Tibial nerve (tissue), 4 donors: ENCODE measurements around the gene GXYLT2. TPM values are rescaled to one million over a fixed set of nuclear protein-coding genes. Genes with fewer than 3 reads are reported as not detected.

Experiments used
- DNase-seq, 2 donors: peaks; one replicate each; pipeline ENCODE4 v3.0.0-alpha.2; 2019; ENCODE audit warnings: low spot score in 2 of 2
- H3K27ac ChIP-seq, 4 donors: fragments of 200-600 bp; sonication (generic) in 3 of 4; one replicate each; pipeline ENCODE4 v1.5.1; 2017 to 2019; ENCODE audit warnings: mild to moderate bottlenecking in 1 of 4
- H3K27me3 ChIP-seq, 2 donors: fragments of 200-600 bp; sonication (generic) in 1 of 2; one replicate each; pipeline versions ENCODE4 v1.5.1 to v1.6.0; 2017 to 2019
- H3K36me3 ChIP-seq, 3 donors: fragments of 200-600 bp; sonication (generic); one replicate each; pipeline ENCODE4 v1.5.1; 2018 to 2019
- H3K4me1 ChIP-seq, 4 donors: fragments of 200-600 bp; sonication (generic) in 3 of 4; one replicate each; pipeline ENCODE4 v1.5.1; 2017 to 2019
- H3K4me3 ChIP-seq, 4 donors: fragments of 200-600 bp; sonication (generic) in 3 of 4; one replicate each; pipeline ENCODE4 v1.5.1; 2017 to 2019; ENCODE audit warnings: mild to moderate bottlenecking in 1 of 4, moderate library complexity in 1 of 4
- H3K9me3 ChIP-seq, 4 donors: fragments of 200-600 bp; sonication (generic) in 3 of 4; one replicate each; pipeline ENCODE4 v1.5.1; 2017 to 2019
- EP300 ChIP-seq, 2 donors: sonication (generic); formaldehyde crosslinking; IDR thresholded peaks; one replicate each; pipeline ENCODE4 v1.6.1; 2017; ENCODE audit warnings: antibody characterized with exemption in 2 of 2, mild to moderate bottlenecking in 1 of 2
- POLR2A ChIP-seq, 2 donors: fragments of 450-650 bp; IDR thresholded peaks; one replicate each; pipeline ENCODE4 v1.6.1; 2017; ENCODE audit warnings: antibody characterized with exemption in 2 of 2, mild to moderate bottlenecking in 2 of 2, moderate library complexity in 2 of 2
- WGBS, 2 donors: methylation state at CpG; one replicate each; pipeline ENCODE4 v1.1.5; 2018; 5-methylcytosine and 5-hydroxymethylcytosine counted together
- total RNA-seq, 4 donors: library from RNA; depleted of rRNA; stranded (reverse); fragments of >200 nt; gene quantifications; one replicate each; pipeline ENCODE4 v1.1.0, GENCODE V29; 2016
- TF ChIP-seq, protein P1 (sequence below), 5 experiments: fragments of 200-600 bp in 3 of 5; fragments of 450-650 bp in 2 of 5; sonication (generic) in 3 of 5; IDR thresholded peaks; one replicate each; pipeline ENCODE4 v1.5.1; 2016 to 2019; ENCODE audit warnings: antibody characterized with exemption in 5 of 5, mild to moderate bottlenecking in 3 of 5, moderate library complexity in 2 of 5

Gene GXYLT2
- 10 to 100 TPM; 16.7 to 33.6 (median 22.0) TPM for total RNA-seq

GRCh38 chr3:72887705-72888545 is at the start of gene GXYLT2:
GXYLT2 (plus strand) TSS chr3:72888046; CDS start chr3:72888234, 188 bp downstream.
- TF ChIP-seq EP300 (IDR thresholded peaks at IDR 0.05) (peak in 1 of 2 donors; percentile 15), POLR2A (IDR thresholded peaks at IDR 0.05) (no peak)
- TF ChIP-seq, protein P1, sequence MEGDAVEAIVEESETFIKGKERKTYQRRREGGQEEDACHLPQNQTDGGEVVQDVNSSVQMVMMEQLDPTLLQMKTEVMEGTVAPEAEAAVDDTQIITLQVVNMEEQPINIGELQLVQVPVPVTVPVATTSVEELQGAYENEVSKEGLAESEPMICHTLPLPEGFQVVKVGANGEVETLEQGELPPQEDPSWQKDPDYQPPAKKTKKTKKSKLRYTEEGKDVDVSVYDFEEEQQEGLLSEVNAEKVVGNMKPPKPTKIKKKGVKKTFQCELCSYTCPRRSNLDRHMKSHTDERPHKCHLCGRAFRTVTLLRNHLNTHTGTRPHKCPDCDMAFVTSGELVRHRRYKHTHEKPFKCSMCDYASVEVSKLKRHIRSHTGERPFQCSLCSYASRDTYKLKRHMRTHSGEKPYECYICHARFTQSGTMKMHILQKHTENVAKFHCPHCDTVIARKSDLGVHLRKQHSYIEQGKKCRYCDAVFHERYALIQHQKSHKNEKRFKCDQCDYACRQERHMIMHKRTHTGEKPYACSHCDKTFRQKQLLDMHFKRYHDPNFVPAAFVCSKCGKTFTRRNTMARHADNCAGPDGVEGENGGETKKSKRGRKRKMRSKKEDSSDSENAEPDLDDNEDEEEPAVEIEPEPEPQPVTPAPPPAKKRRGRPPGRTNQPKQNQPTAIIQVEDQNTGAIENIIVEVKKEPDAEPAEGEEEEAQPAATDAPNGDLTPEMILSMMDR (IDR thresholded peaks at IDR 0.05), result peak in 3 of 5 experiments; percentile 6 to 37 (median 22)
- Histone ChIP-seq H3K9me3 (peaks cover 0 to 7% (median 0%) of the 10 kb centered on the region in 4 donors), H3K27me3 (no peaks in the 10 kb centered on the region), H3K27ac (peak within 1 kb of the TSS; percentile 58 to 87 (median 76)), H3K4me3 (peak within 1 kb of the TSS; percentile 33 to 62 (median 48)), H3K4me1 (peaks cover 0 to 57% (median 20%) of the 10 kb centered on the region in 4 donors), H3K36me3 (no peaks in the 10 kb centered on the region)
- DNase-seq, result peak; percentile 31 to 57
- WGBS, 2 donors, result 1 to 2% methylated on average over 16 to 68 of the region's 96 CpGs

DNA sequence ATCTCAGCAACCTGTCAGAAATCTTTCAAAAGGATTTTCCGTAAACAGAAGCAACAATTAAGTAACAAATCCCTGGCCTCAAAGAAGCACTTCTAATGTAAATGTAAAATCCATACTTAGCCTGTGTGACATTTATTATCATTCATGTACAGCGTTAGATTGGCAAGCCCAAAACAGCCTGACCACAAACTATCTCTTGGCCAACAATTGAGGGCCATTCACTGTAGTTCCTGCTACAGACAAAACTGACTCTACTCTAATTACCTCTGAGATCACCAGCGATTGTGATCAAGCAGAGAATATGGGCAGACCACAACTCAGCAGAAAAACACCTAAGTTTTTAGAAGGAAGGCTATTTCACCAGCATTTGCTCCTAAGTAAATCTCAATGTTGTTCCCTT is 48.8 kb upstream of the GXYLT2 start:
- TF ChIP-seq EP300 (IDR thresholded peaks at IDR 0.05) (no peak), POLR2A (IDR thresholded peaks at IDR 0.05) (no peak)
- TF ChIP-seq, protein P1 (IDR thresholded peaks at IDR 0.05), result no peak
- H3K27me3 ChIP-seq, result no peaks in the 10 kb centered on the region
- H3K9me3 ChIP-seq, result no peaks in the 10 kb centered on the region
- no peak overlapping the region for H3K27ac ChIP-seq
- H3K4me1 ChIP-seq, result no peaks in the 10 kb centered on the region
- no peak overlapping the region for H3K4me3 ChIP-seq
- H3K36me3 ChIP-seq, result peaks cover 0 to 80% (median 6%) of the 10 kb centered on the region in 3 donors
- DNase-seq, result no peak
- 81 to 91% methylated on average over 3 of the region's 3 CpGs for WGBS, 2 donors

GRCh38 chr3:72844436-72844993 is 43.3 kb upstream of the GXYLT2 start:
- Histone ChIP-seq H3K36me3 (peaks cover 0 to 35% (median 4%) of the 10 kb centered on the region in 3 donors), H3K9me3 (no peaks in the 10 kb centered on the region), H3K4me3 (no peak overlapping the region), H3K27ac (no peak overlapping the region), H3K4me1 (peaks cover 3 to 32% (median 10%) of the 10 kb centered on the region in 4 donors), H3K27me3 (no peaks in the 10 kb centered on the region)
- no peak for DNase-seq
- WGBS, 2 donors, result 84 to 88% methylated on average over 1 of the region's 1 CpG
- TF ChIP-seq POLR2A (IDR thresholded peaks at IDR 0.05) (no peak), EP300 (IDR thresholded peaks at IDR 0.05) (no peak)
- TF ChIP-seq, protein P1 (IDR thresholded peaks at IDR 0.05), result no peak

DNA sequence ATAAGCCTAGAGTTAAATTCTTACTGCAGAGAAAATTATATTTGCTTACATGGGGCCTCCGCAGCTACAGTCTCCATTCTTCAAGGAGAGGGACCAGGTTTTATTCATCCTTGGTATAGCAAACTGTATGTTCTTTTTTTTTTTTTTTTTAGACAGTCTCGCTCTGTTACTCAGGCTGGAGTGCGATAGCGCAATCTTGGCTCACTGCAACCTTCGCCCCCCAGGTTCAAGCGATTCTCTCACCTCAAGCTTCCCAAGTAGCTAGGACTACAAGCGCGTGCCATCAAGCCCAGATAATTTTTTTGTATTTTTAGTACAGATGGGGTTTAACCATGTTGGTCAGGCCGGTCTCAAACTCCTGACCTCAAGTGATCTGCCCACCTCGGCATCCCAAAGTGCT is 41.7 kb upstream of the GXYLT2 start:
- H3K36me3 ChIP-seq, result peaks cover 0 to 18% (median 0%) of the 10 kb centered on the region in 3 donors
- no peak overlapping the region for H3K4me3 ChIP-seq
- no peak for TF ChIP-seq POLR2A (IDR thresholded peaks at IDR 0.05)
- TF ChIP-seq, protein P1 (IDR thresholded peaks at IDR 0.05), result no peak
- no peak for TF ChIP-seq EP300 (IDR thresholded peaks at IDR 0.05)
- peaks cover 3 to 33% (median 10%) of the 10 kb centered on the region in 4 donors for H3K4me1 ChIP-seq
- H3K9me3 ChIP-seq, result no peaks in the 10 kb centered on the region
- no peak for DNase-seq
- no peaks in the 10 kb centered on the region for H3K27me3 ChIP-seq
- no peak overlapping the region for H3K27ac ChIP-seq
- 93 to 96% methylated on average over 10 of the region's 10 CpGs for WGBS, 2 donors

DNA sequence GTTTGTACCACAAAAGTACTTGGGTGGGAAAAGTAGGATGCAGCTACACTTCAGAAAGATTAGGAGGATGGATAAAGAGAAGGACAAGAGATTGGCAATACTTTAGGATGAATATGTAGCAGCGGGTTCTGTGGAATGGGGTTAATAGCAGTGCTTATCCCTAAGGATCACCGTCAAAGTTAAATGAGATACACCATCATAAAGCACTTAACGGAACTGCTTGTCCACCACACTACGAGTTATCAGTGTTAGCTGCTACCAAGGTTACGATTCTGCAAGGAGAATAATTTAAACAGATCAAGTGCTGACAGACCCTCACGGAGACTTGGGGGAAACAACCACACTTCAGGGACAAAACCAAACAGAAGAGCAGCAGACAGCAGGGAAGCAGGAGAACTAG is 40.6 kb upstream of the GXYLT2 start:
- TF ChIP-seq EP300 (IDR thresholded peaks at IDR 0.05) (no peak), POLR2A (IDR thresholded peaks at IDR 0.05) (no peak)
- TF ChIP-seq, protein P1 (IDR thresholded peaks at IDR 0.05), result no peak
- Histone ChIP-seq H3K27ac (peak overlapping the region in 3 of 4 donors; percentile 71 to 82 (median 81)), H3K36me3 (peaks cover 0 to 7% (median 0%) of the 10 kb centered on the region in 3 donors), H3K27me3 (no peaks in the 10 kb centered on the region), H3K9me3 (no peaks in the 10 kb centered on the region), H3K4me1 (peaks cover 3 to 33% (median 10%) of the 10 kb centered on the region in 4 donors), H3K4me3 (peak overlapping the region; percentile 62 to 94 (median 84))
- WGBS, 2 donors, result 10 to 12% methylated on average over 6 of the region's 6 CpGs
- DNase-seq, result no peak
